IMR-90 (cell line): ENCODE measurements around the gene SULT1E1. TPM values are rescaled to one million over a fixed set of nuclear protein-coding genes. Genes with fewer than 3 reads are reported as not detected.

ENCODE experiments used
- ATAC-seq: fragments of 200-7000 bp; cut with Tn5 transposase; 2 replicates; pipeline ENCODE4 v1.9.1; 2020; ENCODE audit warnings: low read depth, mild to moderate bottlenecking, moderate library complexity
- BruUV-seq: library from RNA; stranded (reverse); fragments of 400-500 nt; replicated peaks from 2 replicates; lab custom pipeline; 2021; lab: Mats Ljungman, UMichigan
- CTCF ChIA-PET: fragments of 300-600 bp; formaldehyde crosslinking; extraction: SDS; loops from one replicate; lab custom pipeline; 2021; ENCODE audit warnings: antibody characterized with exemption; lab: Yijun Ruan, JAX
- POLR2A ChIA-PET: fragments of 300-600 bp; sonication (Branson Sonifier 250); formaldehyde crosslinking; loops from one replicate; lab custom pipeline; 2022; ENCODE audit warnings: antibody characterized with exemption; ENCODE audit not compliant: unreplicated experiment; lab: Charles Lee
- DNase-seq: peaks from one replicate; pipeline ENCODE4 v3.0.0; 2013
- H2AFZ ChIP-seq: replicated peaks from 2 replicates; pipeline ENCODE3; 2013; ENCODE audit warnings: low read length, mild to moderate bottlenecking; ENCODE audit not compliant: poor library complexity
- H2AK5ac ChIP-seq: 2 replicates; pipeline ENCODE4 v1.6.1; 2013; ENCODE audit warnings: low read depth, low read length, inconsistent platforms
- H2AK9ac ChIP-seq: replicated peaks from 2 replicates; pipeline ENCODE3; 2013; ENCODE audit warnings: mild to moderate bottlenecking, low read depth, low read length, moderate library complexity; ENCODE audit not compliant: poor library complexity
- H2BK120ac ChIP-seq: 2 replicates; pipeline ENCODE4 v1.6.1; 2013; ENCODE audit warnings: low read depth, low read length, inconsistent platforms
- H2BK15ac ChIP-seq: 3 replicates; pipeline ENCODE4 v1.6.1; 2013; ENCODE audit warnings: low read depth, low read length, inconsistent platforms
- H2BK20ac ChIP-seq: 2 replicates; pipeline ENCODE4 v1.6.1; 2013; ENCODE audit warnings: low read depth, mild to moderate bottlenecking, inconsistent platforms, low read length, moderate library complexity
- H2BK5ac ChIP-seq: 2 replicates; pipeline ENCODE4 v1.6.1; 2013; ENCODE audit warnings: mild to moderate bottlenecking, low read depth, low read length, inconsistent platforms; ENCODE audit not compliant: poor library complexity, severe bottlenecking
- H3K14ac ChIP-seq: replicated peaks from 2 replicates; pipeline ENCODE4 v1.6.1; 2013; ENCODE audit warnings: low read depth, low read length, inconsistent platforms
- H3K18ac ChIP-seq: 2 replicates; pipeline ENCODE4 v1.6.1; 2013; ENCODE audit warnings: low read depth, low read length, control low read depth
- H3K23ac ChIP-seq: 2 replicates; pipeline ENCODE4 v1.6.1; 2013; ENCODE audit warnings: low read depth, low read length, inconsistent platforms
- H3K27ac ChIP-seq: 2 replicates; pipeline ENCODE4 v1.5.1; 2013; ENCODE audit warnings: mild to moderate bottlenecking, control low read depth, low read length; ENCODE audit not compliant: insufficient read depth
- H3K27me3 ChIP-seq: 2 replicates; pipeline ENCODE4 v1.6.1; 2013; ENCODE audit warnings: low read length; ENCODE audit not compliant: control insufficient read depth, insufficient read depth
- H3K36me3 ChIP-seq: 2 replicates; pipeline ENCODE4 v1.6.1; 2013; ENCODE audit warnings: low read length, mixed read lengths; ENCODE audit not compliant: control insufficient read depth, insufficient read depth
- H3K4ac ChIP-seq: 2 replicates; pipeline ENCODE4 v1.6.1; 2013; ENCODE audit warnings: low read depth, low read length, inconsistent platforms
- H3K4me1 ChIP-seq: 2 replicates; pipeline ENCODE4 v1.6.1; 2013; ENCODE audit warnings: low read length, mixed read lengths; ENCODE audit not compliant: control insufficient read depth, insufficient read depth
- H3K4me2 ChIP-seq: 2 replicates; pipeline ENCODE4 v1.6.1; 2013; ENCODE audit warnings: low read depth, mild to moderate bottlenecking, control low read depth, low read length, moderate library complexity
- H3K4me3 ChIP-seq: 2 replicates; pipeline ENCODE4 v1.5.1; 2013; ENCODE audit warnings: low read depth, mild to moderate bottlenecking, control low read depth, low read length, moderate library complexity; ENCODE audit not compliant: insufficient read depth
- H3K56ac ChIP-seq: 2 replicates; pipeline ENCODE4 v1.6.1; 2013; ENCODE audit warnings: low read length, inconsistent platforms; ENCODE audit not compliant: insufficient read depth; ENCODE audit errors: extremely low read depth
- H3K79me1 ChIP-seq, 2 experiments: 2 replicates each; pipeline ENCODE4 v1.6.1; 2013; ENCODE audit warnings: low read length in 2 of 2, inconsistent platforms in 1 of 2, low read depth in 1 of 2
- H3K9ac ChIP-seq: 2 replicates; pipeline ENCODE4 v1.6.1; 2013; ENCODE audit warnings: low read depth, low read length, control low read depth
- H3K9me1 ChIP-seq: 2 replicates; pipeline ENCODE4 v1.6.1; 2013; ENCODE audit warnings: low read length, inconsistent platforms; ENCODE audit not compliant: insufficient read depth
- H3K9me3 ChIP-seq: 2 replicates; pipeline ENCODE4 v1.6.1; 2013; ENCODE audit warnings: low read length; ENCODE audit not compliant: control insufficient read depth, insufficient read depth
- H4K20me1 ChIP-seq: 2 replicates; pipeline ENCODE4 v1.6.1; 2013; ENCODE audit warnings: low read length, inconsistent platforms; ENCODE audit not compliant: insufficient read depth
- H4K5ac ChIP-seq: 2 replicates; pipeline ENCODE4 v1.6.1; 2013; ENCODE audit warnings: mild to moderate bottlenecking, low read depth, low read length, control low read depth
- H4K8ac ChIP-seq, 2 experiments: 2 replicates each; pipeline ENCODE4 v1.6.1; 2013; ENCODE audit warnings: low read depth in 2 of 2, low read length in 2 of 2, control low read depth in 1 of 2, inconsistent platforms in 1 of 2
- H4K91ac ChIP-seq: 2 replicates; pipeline ENCODE4 v1.6.1; 2013; ENCODE audit warnings: low read depth, low read length, inconsistent platforms; ENCODE audit not compliant: insufficient read depth
- MAFK ChIP-seq: IDR thresholded peaks from 2 replicates; pipeline ENCODE4 v1.6.1; 2012; ENCODE audit warnings: low read depth, low read length, improper control_type of control experiment
- WGBS, 2 experiments: methylation state at CpG; one replicate each; pipeline versions ENCODE4 v1.1.5 to v1.1.7; 2013; ENCODE audit warnings: missing lambda C conversion rate in 2 of 2; ENCODE audit not compliant: insufficient read length in 1 of 2; ENCODE audit errors: extremely low coverage in 2 of 2; 5-methylcytosine and 5-hydroxymethylcytosine counted together
- dilution Hi-C: fragments of 300-500 bp; cut with HindIII; formaldehyde crosslinking; loops from one replicate; pipeline ENCODE4 v1.14.3; 2018; ENCODE audit warnings: low sequenced_read_pairs; ENCODE audit not compliant: unreplicated experiment
- in situ Hi-C: fragments of 300-500 bp; cut with MboI; formaldehyde crosslinking; loops from 3 replicates; pipeline ENCODE4 v1.14.3; 2019; ENCODE audit warnings: low sequenced_read_pairs, inconsistent platforms, mixed read lengths
- intact Hi-C: fragments of 100-400 bp; cut with micrococcal nuclease; formaldehyde crosslinking; loops from 2 replicates; pipeline ENCODE4 v1.10.0; 2022
- polyA plus RNA-seq, 3 experiments: library from polyadenylated mRNA; depleted of rRNA; stranded (reverse); fragments of >200 nt; gene quantifications; 2 replicates each; pipeline ENCODE4 v1.2.3, GENCODE V29; 2012; ENCODE audit warnings: low replicate concordance in 1 of 3
- total RNA-seq: library from RNA; depleted of rRNA; stranded (reverse); fragments of >200 nt; gene quantifications from 2 replicates; pipeline ENCODE4 v1.2.3, GENCODE V29; 2012
- TF ChIP-seq, protein P1 (sequence below): conservative IDR thresholded peaks from 2 replicates; pipeline ENCODE4 v1.5.1; 2012; ENCODE audit warnings: mild to moderate bottlenecking, low read depth, low read length, improper control_type of control experiment
- TF ChIP-seq, protein P2 (sequence below): fragments of 150-350 bp; IDR thresholded peaks from 2 replicates; pipeline ENCODE4 v1.6.1; 2016; ENCODE audit warnings: low read depth, mild to moderate bottlenecking, low read length, moderate library complexity, borderline replicate concordance

The SULT1E1 gene
- total and polyA plus RNA-seq, 2 of the 4 experiments (the other 2 are of a cell fraction): not detected

DNA sequence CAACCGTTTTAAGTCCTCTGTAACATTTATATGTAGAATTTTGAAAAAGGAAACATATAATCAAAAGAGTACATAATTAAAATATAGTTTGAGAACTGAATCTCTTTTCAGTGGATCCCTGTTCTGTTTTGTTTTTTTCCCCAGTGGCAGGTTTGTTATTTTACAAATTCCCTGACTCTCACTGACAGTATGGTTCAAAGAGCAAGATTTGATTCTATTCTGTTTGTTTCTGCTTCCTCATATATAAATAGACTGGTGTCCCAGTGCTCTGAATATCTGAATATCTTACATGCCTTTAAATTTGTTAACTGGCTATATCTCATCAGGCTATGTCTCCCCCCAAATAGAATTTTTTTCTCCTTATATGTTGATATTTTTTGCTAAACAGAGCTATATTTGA lies 16.6 kb downstream of the SULT1E1 start:
- Histone ChIP-seq H2AFZ (no peak overlapping the region), H3K27me3 (no peaks in the 10 kb centered on the region), H2BK120ac (no peak overlapping the region), H3K4ac (no peak overlapping the region), H3K9ac (no peak overlapping the region), H3K4me1 (no peaks in the 10 kb centered on the region), H2BK5ac (no peak overlapping the region), H4K8ac (no peak overlapping the region), H3K36me3 (no peaks in the 10 kb centered on the region), H3K27ac (no peak overlapping the region), H3K14ac (no peak overlapping the region), H2AK5ac (no peak overlapping the region), H3K4me3 (no peak overlapping the region), H3K4me2 (no peak overlapping the region), H2BK15ac (no peak overlapping the region), H4K91ac (no peak overlapping the region), H3K18ac (no peak overlapping the region), H3K56ac (no peak overlapping the region), H4K20me1 (no peaks in the 10 kb centered on the region), H3K9me3 (no peaks in the 10 kb centered on the region), H2AK9ac (no peak overlapping the region), H4K5ac (no peak overlapping the region), H3K23ac (no peak overlapping the region), H3K9me1 (no peaks in the 10 kb centered on the region), H3K79me1 (no peaks in the 10 kb centered on the region), H2BK20ac (no peak overlapping the region)
- no TSS peak for BruUV-seq
- in situ Hi-C loops: no loop called here
- TF ChIP-seq MAFK: no peak
- TF ChIP-seq, protein P1, sequence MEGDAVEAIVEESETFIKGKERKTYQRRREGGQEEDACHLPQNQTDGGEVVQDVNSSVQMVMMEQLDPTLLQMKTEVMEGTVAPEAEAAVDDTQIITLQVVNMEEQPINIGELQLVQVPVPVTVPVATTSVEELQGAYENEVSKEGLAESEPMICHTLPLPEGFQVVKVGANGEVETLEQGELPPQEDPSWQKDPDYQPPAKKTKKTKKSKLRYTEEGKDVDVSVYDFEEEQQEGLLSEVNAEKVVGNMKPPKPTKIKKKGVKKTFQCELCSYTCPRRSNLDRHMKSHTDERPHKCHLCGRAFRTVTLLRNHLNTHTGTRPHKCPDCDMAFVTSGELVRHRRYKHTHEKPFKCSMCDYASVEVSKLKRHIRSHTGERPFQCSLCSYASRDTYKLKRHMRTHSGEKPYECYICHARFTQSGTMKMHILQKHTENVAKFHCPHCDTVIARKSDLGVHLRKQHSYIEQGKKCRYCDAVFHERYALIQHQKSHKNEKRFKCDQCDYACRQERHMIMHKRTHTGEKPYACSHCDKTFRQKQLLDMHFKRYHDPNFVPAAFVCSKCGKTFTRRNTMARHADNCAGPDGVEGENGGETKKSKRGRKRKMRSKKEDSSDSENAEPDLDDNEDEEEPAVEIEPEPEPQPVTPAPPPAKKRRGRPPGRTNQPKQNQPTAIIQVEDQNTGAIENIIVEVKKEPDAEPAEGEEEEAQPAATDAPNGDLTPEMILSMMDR: no peak
- TF ChIP-seq, protein P2, sequence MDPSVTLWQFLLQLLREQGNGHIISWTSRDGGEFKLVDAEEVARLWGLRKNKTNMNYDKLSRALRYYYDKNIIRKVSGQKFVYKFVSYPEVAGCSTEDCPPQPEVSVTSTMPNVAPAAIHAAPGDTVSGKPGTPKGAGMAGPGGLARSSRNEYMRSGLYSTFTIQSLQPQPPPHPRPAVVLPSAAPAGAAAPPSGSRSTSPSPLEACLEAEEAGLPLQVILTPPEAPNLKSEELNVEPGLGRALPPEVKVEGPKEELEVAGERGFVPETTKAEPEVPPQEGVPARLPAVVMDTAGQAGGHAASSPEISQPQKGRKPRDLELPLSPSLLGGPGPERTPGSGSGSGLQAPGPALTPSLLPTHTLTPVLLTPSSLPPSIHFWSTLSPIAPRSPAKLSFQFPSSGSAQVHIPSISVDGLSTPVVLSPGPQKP: no peak
- ChIA-PET POLR2A (no interaction called here), CTCF (no interaction called here)
- intact Hi-C loops: no loop called here
- dilution Hi-C loops: no loop called here
- DNase-seq (no peak), ATAC-seq (no peak)
- WGBS, 2 experiments: no CpG with 5 or more reads among the region's 1 CpG
